Renal cortex interstitium (tissue), 11 donors: ENCODE measurements around the gene AMIGO2. TPM values are rescaled to one million over a fixed set of nuclear protein-coding genes. Genes with fewer than 3 reads are reported as not detected.

Source experiments
- DNase-seq, 11 donors: peaks; one replicate each; pipeline ENCODE4 v3.0.0-alpha.2; 2013; ENCODE audit warnings: low read depth in 9 of 11, low spot score in 4 of 11; ENCODE audit errors: extremely low read depth in 1 of 11
- polyA plus RNA-seq, 3 donors: library from polyadenylated mRNA; unstranded; fragments of 120-200 nt; gene quantifications; one replicate each; pipeline ENCODE4 v1.2.1, GENCODE V29; 2013; ENCODE audit not compliant: insufficient read length in 3 of 3

The AMIGO2 gene
- polyA plus RNA-seq, 3 donors, result 36.4 to 53.5 (median 40.5) TPM

DNA sequence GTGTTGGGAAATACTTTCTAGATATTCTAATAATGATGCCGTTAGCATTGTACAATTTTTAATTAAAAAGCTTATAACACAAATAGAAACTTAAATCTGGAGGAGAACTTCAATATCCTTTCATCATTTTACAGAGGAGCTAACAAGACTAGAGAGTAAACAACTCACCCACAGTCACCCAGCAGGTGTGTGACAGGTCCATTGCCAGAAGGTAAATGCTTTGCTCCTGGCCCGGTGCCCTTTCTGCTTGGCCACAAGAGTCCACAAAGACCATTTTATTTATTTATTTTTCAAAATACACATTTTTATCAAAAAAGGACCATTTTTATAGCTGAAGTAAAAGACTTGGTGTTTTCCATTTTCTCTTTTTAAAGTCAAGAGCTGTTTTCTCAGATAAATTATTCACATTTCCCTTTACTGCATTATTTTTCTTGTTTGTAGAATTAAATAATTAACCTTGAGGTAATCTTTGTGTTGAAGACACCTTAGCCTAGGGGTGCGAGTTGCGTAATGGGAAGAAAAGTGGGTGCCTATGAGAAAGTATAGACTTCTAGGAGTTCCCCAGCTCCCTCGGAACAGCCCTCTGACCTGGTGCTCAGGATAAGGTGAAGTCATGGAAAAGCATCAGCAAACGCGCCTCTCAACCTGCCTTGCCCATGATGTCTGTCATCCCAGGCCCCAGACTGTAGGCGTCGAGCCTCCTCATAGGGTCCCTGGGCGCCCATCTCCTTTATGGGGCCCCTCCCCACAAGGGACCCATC lies 26.3 kb upstream of the AMIGO2 start:
- no peak for DNase-seq

DNA sequence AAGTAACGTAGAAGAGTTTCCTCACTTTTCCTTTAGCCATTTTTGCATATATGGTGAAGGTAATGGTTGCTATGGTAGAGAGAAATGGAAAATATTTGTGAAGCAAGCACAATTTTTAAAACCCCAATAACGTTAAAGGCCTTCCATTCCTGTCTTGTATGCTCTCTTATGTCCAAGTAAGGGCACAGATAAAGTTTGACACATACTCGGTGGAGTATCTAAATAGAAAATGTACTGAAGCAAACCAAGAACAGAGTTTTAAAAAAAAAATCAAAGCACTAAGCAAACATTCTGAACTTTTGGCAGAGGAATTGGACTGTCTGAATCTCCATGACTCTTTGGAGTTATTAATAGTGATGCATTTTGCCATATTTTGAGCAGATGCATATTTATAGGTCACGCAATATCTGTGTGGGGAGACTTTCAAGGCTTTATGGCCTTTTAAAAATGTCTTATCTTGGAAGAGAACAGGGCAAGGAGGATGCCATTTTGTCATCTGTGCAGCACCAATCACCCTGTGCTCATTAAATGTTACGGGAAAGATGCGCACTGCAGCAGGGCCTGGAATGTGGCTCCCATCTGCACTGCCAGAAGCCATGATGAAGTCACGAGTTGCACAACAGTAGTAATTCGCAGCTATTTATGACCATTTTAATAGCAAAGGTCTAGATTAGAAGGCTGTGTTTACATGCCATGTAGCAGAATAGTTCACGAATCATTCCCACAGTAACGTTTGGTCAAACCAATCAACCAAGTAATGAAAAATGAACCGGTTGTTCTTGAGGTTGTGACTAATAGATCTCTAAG lies 23.3 kb upstream of the AMIGO2 start:
- DNase-seq, result no peak

GRCh38 chr12:47102406-47102805 lies 22.6 kb upstream of the AMIGO2 start:
- no peak for DNase-seq

- no peak for DNase-seq
These were observed 20.4 kb upstream of the AMIGO2 start for GRCh38 chr12:47100160-47100559.

GRCh38 chr12:47099610-47100009 lies 19.9 kb upstream of the AMIGO2 start:
- DNase-seq, result no peak

DNA sequence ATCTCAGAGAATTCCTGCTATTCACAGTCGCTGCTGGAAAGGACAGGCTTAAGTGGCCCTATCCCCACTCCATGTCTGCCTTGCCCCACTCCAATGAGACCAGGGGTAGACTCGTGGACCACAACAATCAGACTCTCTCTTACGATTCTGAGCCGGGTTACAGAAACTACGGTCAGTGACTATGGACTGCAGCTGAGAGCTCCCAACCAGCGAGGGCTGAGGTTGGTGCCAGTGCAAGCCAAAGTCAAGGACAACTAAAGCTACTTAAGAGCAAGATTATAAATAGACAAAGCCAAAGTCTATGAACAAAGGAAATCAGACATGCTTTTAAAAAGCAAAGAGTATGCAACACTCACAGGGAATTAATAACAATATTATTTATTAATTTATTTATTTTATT lies 18.3 kb upstream of the AMIGO2 start:
- no peak for DNase-seq

DNA sequence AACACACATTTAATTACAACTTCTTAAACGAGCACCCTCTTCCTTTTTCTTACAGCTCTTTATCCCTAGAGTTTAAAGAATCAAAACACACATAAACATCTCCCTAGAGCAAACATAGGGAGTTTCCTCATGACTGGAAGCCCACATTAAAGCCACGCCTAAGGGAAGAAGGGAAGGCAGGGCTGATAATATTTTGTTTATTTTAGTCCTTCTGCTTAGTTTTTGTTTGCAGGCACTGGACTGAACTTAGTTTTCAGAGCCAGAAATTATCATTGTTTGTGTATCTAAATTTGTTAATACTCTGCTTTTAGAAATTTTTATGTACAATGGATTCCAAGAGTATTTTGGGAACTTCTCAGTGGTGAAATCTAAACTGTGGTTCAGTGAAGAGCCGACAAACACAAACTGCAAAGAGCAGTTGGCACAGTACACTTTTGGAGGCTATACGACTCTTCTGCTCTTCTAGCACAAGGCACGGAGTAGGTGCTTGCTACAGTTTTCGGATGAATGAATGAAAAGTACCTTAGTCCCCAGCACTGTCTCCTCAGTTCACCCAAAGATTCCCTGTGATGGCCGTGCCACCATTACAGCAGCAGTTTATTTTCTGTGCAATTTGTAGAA lies 17.6 kb upstream of the AMIGO2 start:
- DNase-seq, result no peak

GRCh38 chr12:47095446-47096236 lies 15.9 kb upstream of the AMIGO2 start:
- no peak for DNase-seq

GRCh38 chr12:47094804-47095203 lies 15.0 kb upstream of the AMIGO2 start:
- no peak for DNase-seq

DNA sequence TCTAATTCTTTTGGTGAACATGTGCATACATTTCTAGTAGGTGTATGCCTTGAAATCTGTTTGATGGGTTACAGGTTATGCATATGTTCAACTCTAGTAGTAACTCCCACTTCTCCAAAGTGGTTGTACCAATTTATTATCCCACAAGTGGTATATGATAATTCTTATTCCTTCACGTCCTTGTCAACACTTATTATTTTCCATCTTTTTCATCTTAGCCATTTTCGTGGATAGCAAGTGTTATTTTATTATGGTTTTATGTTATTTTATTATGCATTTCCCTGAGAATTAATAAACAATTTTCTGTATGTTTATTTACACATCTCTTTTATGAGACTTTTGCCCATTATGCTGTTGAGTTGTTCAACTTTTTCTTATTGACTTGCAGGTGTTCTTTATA lies 11.2 kb upstream of the AMIGO2 start:
- no peak for DNase-seq

DNA sequence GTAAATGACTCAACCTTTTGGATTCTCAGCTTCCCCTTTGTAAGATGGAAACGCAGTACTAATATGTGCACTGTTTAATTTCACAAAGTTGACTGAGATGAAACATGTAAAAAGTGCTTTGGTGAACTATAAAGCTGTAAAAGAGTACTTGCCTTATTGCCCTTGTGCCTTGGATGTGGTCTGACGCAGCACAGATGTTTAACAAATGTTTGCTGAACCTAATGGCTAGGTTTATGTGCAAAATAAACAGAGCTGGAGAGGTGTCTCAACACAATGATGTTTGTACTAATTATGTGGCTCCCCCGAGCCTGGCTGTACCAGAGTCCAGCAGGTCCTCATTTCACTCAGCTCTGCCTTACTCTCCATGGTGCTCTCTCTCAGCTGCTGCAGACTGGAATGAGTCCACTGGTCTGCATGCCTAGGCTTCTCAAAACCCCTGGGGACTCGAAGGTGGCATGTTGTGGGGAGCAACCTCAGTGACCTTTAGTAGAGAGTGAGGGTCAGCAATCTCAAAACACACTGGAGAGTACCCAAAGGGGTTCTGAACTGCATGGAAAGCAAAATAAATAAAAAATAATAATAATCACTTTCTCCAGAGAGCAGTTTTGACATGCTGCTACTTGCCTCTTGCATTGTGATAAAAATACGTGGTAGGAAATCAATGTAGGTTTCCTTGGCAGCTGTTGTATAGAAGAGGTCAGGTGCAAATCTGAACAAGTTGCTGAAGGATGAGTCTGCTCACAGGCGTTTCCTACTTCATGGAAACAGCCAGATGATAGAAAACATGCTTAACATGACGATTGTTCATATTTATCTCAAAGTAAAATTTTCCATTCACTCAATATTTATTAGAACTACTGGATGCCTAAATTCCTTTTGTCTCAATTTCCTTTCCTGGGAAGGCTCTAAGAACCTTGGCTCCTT lies 8.5 kb upstream of the AMIGO2 start:
- DNase-seq, result no peak

GRCh38 chr12:47087088-47087688 lies 7.4 kb upstream of the AMIGO2 start:
- no peak for DNase-seq

- no peak for DNase-seq
These were observed 6.1 kb upstream of the AMIGO2 start for GRCh38 chr12:47085815-47086252.

- DNase-seq, result no peak
These were observed 4.4 kb upstream of the AMIGO2 start for GRCh38 chr12:47084172-47084571.

- no peak for DNase-seq
These were observed 3.2 kb upstream of the AMIGO2 start for GRCh38 chr12:47082796-47083621.

DNA sequence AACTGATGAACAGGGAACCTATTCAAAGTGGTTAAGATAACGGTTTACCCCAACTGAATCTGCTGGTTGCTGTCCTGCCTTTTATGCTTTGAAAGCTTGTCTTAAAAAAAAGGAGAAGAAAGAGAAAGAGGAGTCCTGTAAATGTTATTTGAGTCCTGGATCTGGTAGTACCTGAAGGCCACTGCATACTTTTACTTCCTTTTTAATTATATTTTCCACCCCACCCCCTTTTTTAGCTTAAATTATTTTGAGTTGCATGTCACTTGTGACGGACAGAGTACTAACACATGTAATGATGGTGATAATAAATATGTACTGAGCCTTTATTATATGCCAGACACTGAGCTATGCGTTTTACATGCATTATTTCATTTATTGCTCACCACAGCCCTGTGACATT lies 2.5 kb upstream of the AMIGO2 start:
- DNase-seq, result no peak
